ENCODE results near the gene NFAM1.

Gene NFAM1

DNA sequence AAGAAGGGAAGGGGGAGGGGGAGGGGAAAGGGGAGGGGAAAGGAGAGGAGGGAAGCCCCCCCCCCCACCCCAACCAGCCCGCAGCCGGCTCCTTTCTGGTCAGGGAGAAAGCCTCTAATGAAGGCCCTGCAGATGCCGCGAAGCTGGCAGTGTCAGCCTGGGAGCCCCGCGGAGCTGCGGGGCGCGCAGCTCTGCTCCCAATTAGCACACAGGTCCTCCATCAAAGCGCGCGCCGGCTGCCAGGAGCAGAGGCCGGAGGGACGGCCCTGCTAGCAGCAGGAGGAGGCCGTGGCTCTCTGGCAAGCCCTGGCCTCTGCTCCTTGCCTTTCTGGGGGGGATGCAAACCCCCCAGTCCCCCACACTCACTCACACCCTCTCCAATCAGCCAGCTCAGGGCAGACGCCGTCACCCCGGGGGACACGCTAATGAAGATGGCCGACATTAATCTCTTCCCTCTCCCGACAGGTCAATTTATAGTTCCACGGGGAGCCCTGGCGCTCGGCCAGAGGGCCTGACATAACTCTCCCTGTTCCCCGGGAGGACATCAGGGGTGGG, 91.3 kb downstream of the NFAM1 start:
- Histone ChIP-seq H3K27ac (ENCODE audit: low read depth, low read length, severe bottlenecking) (no peak overlapping the region), H3K4me1 (ENCODE audit: control insufficient read depth, insufficient read depth, low read length, poor library complexity, severe bottlenecking) (no peaks in the 10 kb centered on the region), H3K9me3 (ENCODE audit: control insufficient read depth, low read length) (no peaks in the 10 kb centered on the region), H3K4me3 (ENCODE audit: extremely low read depth, insufficient read depth, low read length, poor library complexity, severe bottlenecking) (no peak overlapping the region), H3K36me3 (ENCODE audit: control insufficient read depth, insufficient read depth, low read length) (no peaks in the 10 kb centered on the region)
- 17 to 18% methylated on average over 19 of the region's 26 CpGs for WGBS, 2 experiments (ENCODE audit: insufficient coverage in 2 of 2)

DNA sequence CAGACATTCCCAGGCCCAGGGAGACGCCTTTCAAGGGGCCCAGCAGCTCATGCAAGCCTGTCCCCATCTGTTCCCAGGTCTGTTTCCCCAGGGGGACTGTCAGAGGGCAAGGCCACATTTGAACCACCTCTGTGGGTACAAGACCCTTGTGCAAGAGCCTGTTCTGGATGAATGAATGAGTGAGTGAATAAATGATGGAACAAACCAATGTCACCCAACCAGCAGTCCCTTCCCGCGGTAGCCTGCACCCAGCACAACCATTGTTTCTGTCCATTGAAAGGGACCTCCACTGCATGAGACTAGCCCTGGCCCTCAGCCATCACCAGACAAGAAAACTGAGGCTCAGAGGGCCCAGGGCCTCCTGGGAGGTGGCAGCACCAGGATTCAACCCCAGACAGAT, 92.1 kb downstream of the NFAM1 start:
- Histone ChIP-seq H3K4me3 (ENCODE audit: extremely low read depth, insufficient read depth, low read length, poor library complexity, severe bottlenecking) (no peak overlapping the region), H3K27ac (ENCODE audit: low read depth, low read length, severe bottlenecking) (no peak overlapping the region), H3K36me3 (ENCODE audit: control insufficient read depth, insufficient read depth, low read length) (no peaks in the 10 kb centered on the region), H3K9me3 (ENCODE audit: control insufficient read depth, low read length) (no peaks in the 10 kb centered on the region), H3K4me1 (ENCODE audit: control insufficient read depth, insufficient read depth, low read length, poor library complexity, severe bottlenecking) (no peaks in the 10 kb centered on the region)
- 94 to 100% methylated on average over 1 to 3 of the region's 3 CpGs for WGBS, 2 experiments (ENCODE audit: insufficient coverage in 2 of 2)

DNA sequence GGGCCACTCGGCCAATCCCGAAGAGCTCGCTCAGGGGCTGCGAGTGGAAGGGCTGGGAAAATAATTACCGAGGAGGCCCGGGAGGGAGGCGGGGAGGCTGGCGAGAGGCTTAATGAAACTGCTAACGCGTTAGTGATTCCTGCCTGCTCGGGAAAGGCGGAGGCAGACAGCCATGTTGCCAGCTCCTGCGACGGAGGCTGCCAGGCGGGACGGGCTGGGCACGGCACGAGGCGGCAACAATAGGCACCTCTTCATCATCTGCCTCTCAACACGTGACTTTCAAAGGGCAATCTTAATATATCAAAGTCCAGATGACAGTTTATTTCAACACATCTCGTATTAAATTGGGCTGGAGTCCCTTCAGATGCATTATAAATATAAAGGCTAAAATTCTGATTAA, 93.7 kb downstream of the NFAM1 start:
- WGBS, 2 experiments (ENCODE audit: insufficient coverage in 2 of 2), result 71 to 83% methylated on average over 16 to 19 of the region's 21 CpGs
- H3K4me3 ChIP-seq (ENCODE audit: extremely low read depth, insufficient read depth, low read length, poor library complexity, severe bottlenecking), result no peak overlapping the region
- H3K27ac ChIP-seq (ENCODE audit: low read depth, low read length, severe bottlenecking), result no peak overlapping the region
- H3K9me3 ChIP-seq (ENCODE audit: control insufficient read depth, low read length), result no peaks in the 10 kb centered on the region
- no peaks in the 10 kb centered on the region for H3K36me3 ChIP-seq (ENCODE audit: control insufficient read depth, insufficient read depth, low read length)
- no peaks in the 10 kb centered on the region for H3K4me1 ChIP-seq (ENCODE audit: control insufficient read depth, insufficient read depth, low read length, poor library complexity, severe bottlenecking)

DNA sequence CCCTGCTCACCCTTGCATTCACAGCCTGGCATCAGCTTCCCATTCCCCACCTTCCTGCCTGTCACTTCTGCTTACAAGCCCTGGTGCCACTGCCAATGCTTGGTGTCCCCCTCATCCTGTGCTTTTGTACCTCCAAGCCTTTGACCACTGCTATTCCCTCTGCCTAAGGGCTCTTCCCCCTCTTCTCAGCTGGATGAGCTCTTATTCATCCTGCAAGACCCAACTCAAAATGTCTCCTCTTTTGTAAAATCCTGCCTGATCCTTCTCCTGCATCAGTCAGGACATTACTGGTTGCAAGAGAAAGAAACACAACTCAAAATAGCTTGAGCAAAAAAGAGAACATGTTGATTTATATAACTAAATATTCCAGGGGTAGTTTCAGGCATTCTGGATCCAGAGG, 94.8 kb downstream of the NFAM1 start:
- H3K36me3 ChIP-seq (ENCODE audit: control insufficient read depth, insufficient read depth, low read length), result no peaks in the 10 kb centered on the region
- no peak overlapping the region for H3K27ac ChIP-seq (ENCODE audit: low read depth, low read length, severe bottlenecking)
- no peaks in the 10 kb centered on the region for H3K9me3 ChIP-seq (ENCODE audit: control insufficient read depth, low read length)
- no peak overlapping the region for H3K4me3 ChIP-seq (ENCODE audit: extremely low read depth, insufficient read depth, low read length, poor library complexity, severe bottlenecking)
- no peaks in the 10 kb centered on the region for H3K4me1 ChIP-seq (ENCODE audit: control insufficient read depth, insufficient read depth, low read length, poor library complexity, severe bottlenecking)

DNA sequence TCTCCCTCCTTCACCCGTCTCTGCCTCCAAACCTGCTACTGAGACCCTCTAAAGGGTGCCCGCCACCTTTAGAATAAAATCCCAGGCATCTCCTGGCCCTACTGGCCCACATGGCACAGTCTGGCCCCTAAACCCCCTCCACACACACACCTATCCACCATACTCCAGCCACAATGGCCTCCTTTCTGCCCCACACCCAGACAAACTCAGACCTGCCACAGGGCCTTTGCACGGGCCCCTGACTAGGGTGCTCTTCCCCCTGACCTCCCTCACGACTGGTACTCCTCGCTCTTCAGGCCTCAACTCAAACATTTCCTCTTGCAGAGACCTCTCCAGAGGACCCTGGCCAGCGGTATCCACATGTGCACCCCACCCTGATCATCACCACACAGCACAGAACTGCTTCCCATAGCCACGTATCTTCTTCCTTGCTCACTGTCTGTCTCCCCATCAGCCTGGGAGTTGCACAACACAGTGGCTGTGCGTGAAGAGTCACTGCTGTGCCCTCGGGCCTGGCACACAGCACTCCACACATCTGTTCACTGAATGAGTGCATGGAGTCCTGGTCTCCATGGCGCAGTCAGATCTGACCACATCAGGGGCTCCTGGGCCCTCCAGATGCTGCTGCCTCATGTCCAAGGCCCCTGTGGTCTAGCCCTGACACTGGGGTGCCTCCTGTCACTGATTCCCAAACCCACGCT, 95.5 kb downstream of the NFAM1 start:
- H3K27ac ChIP-seq (ENCODE audit: low read depth, low read length, severe bottlenecking), result no peak overlapping the region
- no peak overlapping the region for H3K4me3 ChIP-seq (ENCODE audit: extremely low read depth, insufficient read depth, low read length, poor library complexity, severe bottlenecking)
- no peaks in the 10 kb centered on the region for H3K36me3 ChIP-seq (ENCODE audit: control insufficient read depth, insufficient read depth, low read length)
- 90 to 91% methylated on average over 11 of the region's 11 CpGs for WGBS, 2 experiments (ENCODE audit: insufficient coverage in 2 of 2)
- H3K4me1 ChIP-seq (ENCODE audit: control insufficient read depth, insufficient read depth, low read length, poor library complexity, severe bottlenecking), result no peaks in the 10 kb centered on the region
- no peaks in the 10 kb centered on the region for H3K9me3 ChIP-seq (ENCODE audit: control insufficient read depth, low read length)

DNA sequence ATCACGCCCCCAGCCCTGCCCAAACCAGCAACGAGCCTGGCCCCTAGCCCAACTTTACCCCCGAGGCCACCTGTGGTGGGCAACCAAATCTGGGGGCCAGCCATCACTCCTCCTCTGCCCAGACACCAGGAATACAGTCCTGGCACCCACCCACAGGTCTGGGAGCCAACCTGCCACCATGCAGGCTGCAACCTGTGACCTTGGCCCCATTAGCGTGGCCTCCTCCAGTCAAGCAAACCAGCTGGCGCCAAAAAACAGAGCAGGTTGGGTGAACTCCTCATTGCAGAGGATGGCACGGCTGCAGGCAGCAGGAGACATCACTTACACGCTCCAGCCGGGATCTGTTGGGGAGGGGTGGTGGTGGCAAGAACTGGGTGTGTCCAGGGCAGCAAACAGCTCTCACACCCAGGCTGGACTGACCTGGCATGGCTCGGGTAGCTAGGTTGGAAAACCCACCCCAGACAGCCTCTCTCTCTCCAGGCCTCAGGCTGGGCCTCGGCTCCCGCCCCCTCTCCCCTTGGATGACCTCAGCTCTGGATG, 96.3 kb downstream of the NFAM1 start:
- 79 to 89% methylated on average over 8 to 9 of the region's 11 CpGs for whole genome bisulfite sequencing, 2 experiments (ENCODE audit: insufficient coverage in 2 of 2)
- H3K9me3 ChIP-seq (ENCODE audit: control insufficient read depth, low read length), result no peaks in the 10 kb centered on the region
- H3K36me3 ChIP-seq (ENCODE audit: control insufficient read depth, insufficient read depth, low read length), result no peaks in the 10 kb centered on the region
- no peak overlapping the region for H3K27ac ChIP-seq (ENCODE audit: low read depth, low read length, severe bottlenecking)
- H3K4me3 ChIP-seq (ENCODE audit: extremely low read depth, insufficient read depth, low read length, poor library complexity, severe bottlenecking), result no peak overlapping the region
- H3K4me1 ChIP-seq (ENCODE audit: control insufficient read depth, insufficient read depth, low read length, poor library complexity, severe bottlenecking), result no peaks in the 10 kb centered on the region

DNA sequence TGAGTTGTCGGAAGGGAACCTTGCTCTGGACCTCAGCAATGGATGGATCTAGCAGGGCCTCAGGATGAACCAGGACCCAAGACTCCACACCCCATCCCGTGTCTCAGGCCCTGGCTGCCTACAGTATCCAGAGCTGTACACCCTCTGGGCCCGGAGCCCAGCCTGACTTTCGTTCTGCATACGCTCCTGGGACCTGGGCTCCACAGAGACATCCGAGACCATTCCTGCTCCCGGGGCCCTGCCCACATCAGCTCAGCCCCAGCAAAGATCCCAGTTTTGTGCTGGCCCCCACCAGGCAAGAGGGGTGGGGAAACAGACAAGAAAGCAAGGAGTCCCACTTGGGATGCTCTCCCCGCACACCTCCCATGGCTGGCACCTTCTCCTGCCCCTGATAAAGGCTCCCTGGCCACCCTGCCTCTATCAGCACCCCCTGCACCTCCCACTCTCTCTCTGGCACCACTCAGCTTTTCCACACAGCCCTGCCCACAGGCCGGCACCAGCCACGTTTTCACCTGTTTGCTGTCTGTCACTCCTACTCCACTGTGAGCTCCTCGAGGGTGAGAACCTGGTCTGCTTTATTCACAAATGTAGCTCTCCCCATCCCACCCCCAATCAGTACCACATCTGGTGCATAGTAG, 97.2 kb downstream of the NFAM1 start:
- no peaks in the 10 kb centered on the region for H3K36me3 ChIP-seq (ENCODE audit: control insufficient read depth, insufficient read depth, low read length)
- no peak overlapping the region for H3K27ac ChIP-seq (ENCODE audit: low read depth, low read length, severe bottlenecking)
- no peak overlapping the region for H3K4me3 ChIP-seq (ENCODE audit: extremely low read depth, insufficient read depth, low read length, poor library complexity, severe bottlenecking)
- H3K4me1 ChIP-seq (ENCODE audit: control insufficient read depth, insufficient read depth, low read length, poor library complexity, severe bottlenecking), result no peaks in the 10 kb centered on the region
- WGBS, 2 experiments (ENCODE audit: insufficient coverage in 2 of 2), result 87 to 90% methylated on average over 9 to 11 of the region's 11 CpGs
- no peaks in the 10 kb centered on the region for H3K9me3 ChIP-seq (ENCODE audit: control insufficient read depth, low read length)

DNA sequence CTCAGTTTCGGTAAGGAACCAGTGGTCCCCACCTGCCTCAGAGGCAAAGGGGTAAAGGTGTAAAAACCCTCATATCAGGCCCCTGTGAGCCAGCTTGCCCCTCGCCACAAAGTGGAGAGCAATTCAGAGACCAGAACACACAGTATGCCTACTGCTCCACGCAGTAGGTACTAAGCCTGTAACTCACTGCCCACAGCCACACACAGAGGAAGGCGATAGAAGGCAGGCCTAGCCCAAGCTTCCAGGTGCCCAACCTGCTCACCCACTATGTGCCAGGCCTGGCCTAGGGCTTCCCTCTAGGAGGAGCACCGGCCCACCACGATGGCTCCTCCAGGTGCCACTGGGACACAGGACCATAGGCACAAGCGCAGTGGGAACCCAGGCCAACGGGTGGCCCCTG, 98.7 kb downstream of the NFAM1 start:
- WGBS, 2 experiments (ENCODE audit: insufficient coverage in 2 of 2), result 90 to 92% methylated on average over 5 to 8 of the region's 8 CpGs
- H3K36me3 ChIP-seq (ENCODE audit: control insufficient read depth, insufficient read depth, low read length), result no peaks in the 10 kb centered on the region

DNA sequence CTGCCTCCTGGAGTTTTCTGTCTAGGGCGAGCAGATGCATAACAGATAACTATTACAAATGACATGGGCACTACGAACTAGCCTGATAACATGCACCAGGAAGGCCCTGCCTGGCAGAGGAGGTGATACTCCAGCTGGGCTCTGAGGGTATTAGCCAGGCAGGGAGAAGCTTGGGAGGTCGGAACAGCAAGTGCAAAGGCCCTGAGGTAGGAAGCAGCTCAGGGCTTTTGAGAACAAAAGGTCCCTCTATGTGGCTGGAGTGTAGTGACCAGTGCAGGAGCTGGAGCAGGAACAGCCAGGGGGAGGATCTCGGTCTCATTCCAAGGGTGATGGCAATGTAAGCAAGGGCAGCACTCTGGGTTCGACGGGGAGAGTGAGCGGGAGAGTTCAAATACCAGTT, 100.1 kb downstream of the NFAM1 start:
- peaks cover 5% of the 10 kb centered on the region for H3K4me1 ChIP-seq (ENCODE audit: control insufficient read depth, insufficient read depth, low read length, poor library complexity, severe bottlenecking)
- 70 to 91% methylated on average over 4 to 7 of the region's 7 CpGs for WGBS, 2 experiments (ENCODE audit: insufficient coverage in 2 of 2)

More for the DNA sequence above, 98.7 kb downstream of the NFAM1 start:
- Histone ChIP-seq H3K4me3 (ENCODE audit: extremely low read depth, insufficient read depth, low read length, poor library complexity, severe bottlenecking) (no peak overlapping the region), H3K27ac (ENCODE audit: low read depth, low read length, severe bottlenecking) (no peak overlapping the region), H3K9me3 (ENCODE audit: control insufficient read depth, low read length) (no peaks in the 10 kb centered on the region), H3K4me1 (ENCODE audit: control insufficient read depth, insufficient read depth, low read length, poor library complexity, severe bottlenecking) (peaks cover 2% of the 10 kb centered on the region)

DNA sequence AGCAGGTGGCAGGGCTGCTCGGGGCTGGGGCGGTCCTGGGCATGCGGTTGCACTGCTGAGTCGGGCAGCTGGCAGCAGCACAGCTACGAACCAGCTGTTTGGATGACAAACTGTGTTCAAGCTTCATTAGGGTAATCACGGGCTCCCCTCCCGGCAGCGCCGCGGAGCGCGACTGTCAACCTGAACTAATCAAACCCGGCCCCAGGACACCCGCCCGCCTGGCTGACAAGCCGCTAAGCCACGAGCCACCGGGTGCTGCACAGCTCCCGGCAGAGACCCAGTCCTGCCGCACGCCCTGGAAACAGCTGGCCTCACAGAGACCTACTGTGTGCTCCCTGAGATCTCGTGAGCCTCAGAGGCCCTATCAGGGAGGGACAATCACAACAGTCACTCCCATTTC, 101.2 kb downstream of the NFAM1 start:
- H3K4me1 ChIP-seq (ENCODE audit: control insufficient read depth, insufficient read depth, low read length, poor library complexity, severe bottlenecking), result peaks cover 5% of the 10 kb centered on the region
- H3K27ac ChIP-seq (ENCODE audit: low read depth, low read length, severe bottlenecking), result no peak overlapping the region
- WGBS, 2 experiments (ENCODE audit: insufficient coverage in 2 of 2), result 90 to 94% methylated on average over 22 of the region's 22 CpGs
- H3K4me3 ChIP-seq (ENCODE audit: extremely low read depth, insufficient read depth, low read length, poor library complexity, severe bottlenecking), result no peak overlapping the region
- H3K36me3 ChIP-seq (ENCODE audit: control insufficient read depth, insufficient read depth, low read length), result no peaks in the 10 kb centered on the region
- no peaks in the 10 kb centered on the region for H3K9me3 ChIP-seq (ENCODE audit: control insufficient read depth, low read length)

More for the DNA sequence above, 100.1 kb downstream of the NFAM1 start:
- Histone ChIP-seq H3K36me3 (ENCODE audit: control insufficient read depth, insufficient read depth, low read length) (no peaks in the 10 kb centered on the region), H3K4me3 (ENCODE audit: extremely low read depth, insufficient read depth, low read length, poor library complexity, severe bottlenecking) (no peak overlapping the region), H3K27ac (ENCODE audit: low read depth, low read length, severe bottlenecking) (no peak overlapping the region), H3K9me3 (ENCODE audit: control insufficient read depth, low read length) (no peaks in the 10 kb centered on the region)
